ENCODE results near the gene LTB4R.

- TF ChIP-seq CTCF (IDR thresholded peaks at IDR 0.05 in 4 of 5, conservative IDR thresholded peaks at IDR 0.05 in 1 of 5), result peak in 4 of 5 experiments; percentile 40 to 54 (median 46)
- TF ChIP-seq POLR2A (IDR thresholded peaks at IDR 0.05), result no peak
Measured at GRCh38 chr14:24310646-24311604, at the start of gene LTB4R.

Measured in gastrocnemius medialis (tissue), 4 donors.